GM18951 (cell line): Measurements from ENCODE around the gene TNK1.
"Not testable (repeated sequence)": the region's sequence is repeated elsewhere in the genome, so short reads cannot be mapped to it uniquely, and the experiment has no call there.

Experiments used
- POLR2A ChIP-seq: IDR thresholded peaks from 4 replicates; pipeline ENCODE4 v1.6.1; 2011; ENCODE audit warnings: mild to moderate bottlenecking; ENCODE audit not compliant: insufficient read length, insufficient read depth; ENCODE audit errors: extremely low read depth
- in situ Hi-C: fragments of 300-500 bp; cut with MboI; formaldehyde crosslinking; loops from one replicate; pipeline ENCODE4 v1.12.0; 2022; ENCODE audit warnings: low sequenced_read_pairs, mixed read lengths, inconsistent platforms; ENCODE audit not compliant: unreplicated experiment

Gene TNK1

GRCh38 chr17:7367083-7367482 is 13.8 kb upstream of the TNK1 start:
- TF ChIP-seq POLR2A: no peak
- in situ Hi-C loops: no loop called here

- no peak for TF ChIP-seq POLR2A
- in situ Hi-C loops: no loop called here
Observed at GRCh38 chr17:7367918-7368598, 12.8 kb upstream of the TNK1 start.

- in situ Hi-C loops: not testable (repeated sequence)
Observed at GRCh38 chr17:7368599-7368994, 12.3 kb upstream of the TNK1 start.

GRCh38 chr17:7369825-7370224 is 11.1 kb upstream of the TNK1 start:
- TF ChIP-seq POLR2A: no peak
- in situ Hi-C loops: no loop called here

- no peak for TF ChIP-seq POLR2A
- in situ Hi-C loops: no loop called here
Observed at GRCh38 chr17:7370853-7371252, 10.0 kb upstream of the TNK1 start.

GRCh38 chr17:7374353-7374752 is 6.5 kb upstream of the TNK1 start:
- no peak for TF ChIP-seq POLR2A
- in situ Hi-C loops: no loop called here

GRCh38 chr17:7379134-7379533 is 1.8 kb upstream of the TNK1 start:
- in situ Hi-C loops: no loop called here
- TF ChIP-seq POLR2A: no peak

- in situ Hi-C loops: no loop called here
- no peak for TF ChIP-seq POLR2A
Observed at GRCh38 chr17:7380321-7380720, 568 bp upstream of the TNK1 start.

GRCh38 chr17:7382901-7383300 is 2.0 kb downstream of the TNK1 start:
- no peak for TF ChIP-seq POLR2A
- in situ Hi-C loops: no loop called here

- in situ Hi-C loops: no loop called here
- TF ChIP-seq POLR2A: no peak
Observed at GRCh38 chr17:7383371-7383741, 2.5 kb downstream of the TNK1 start.

- peak; percentile 54 for TF ChIP-seq POLR2A
- in situ Hi-C loops: no loop called here
Observed at GRCh38 chr17:7383742-7384488, 3.0 kb downstream of the TNK1 start.

- no peak for TF ChIP-seq POLR2A
Observed at GRCh38 chr17:7384489-7385081, 3.7 kb downstream of the TNK1 start.

GRCh38 chr17:7388856-7389255 is 8.0 kb downstream of the TNK1 start:
- TF ChIP-seq POLR2A: no peak
- in situ Hi-C loops: no loop called here

More at GRCh38 chr17:7384489-7385081, 3.7 kb downstream of the TNK1 start:
- in situ Hi-C loops: no loop called here
